Transverse colon (tissue), 3 donors: Measurements from ENCODE around the gene GCNA.

Experiments used
- CTCF ChIP-seq, 5 experiments: fragments of 200-600 bp in 3 of 5; fragments of 450-650 bp in 2 of 5; sonication (generic) in 3 of 5; IDR thresholded peaks; 1 replicate in 2 of 5; 2 replicates in 3 of 5; pipeline ENCODE4 v1.5.1; 2016 to 2017; ENCODE audit warnings: antibody characterized with exemption in 5 of 5, inconsistent platforms in 3 of 5, mild to moderate bottlenecking in 2 of 5, moderate library complexity in 1 of 5
- EP300 ChIP-seq: sonication (generic); formaldehyde crosslinking; IDR thresholded peaks from one replicate; pipeline ENCODE4 v1.6.1; 2017; ENCODE audit warnings: antibody characterized with exemption, low read depth

- no peak for TF ChIP-seq CTCF (IDR thresholded peaks at IDR 0.05)
- no peak for TF ChIP-seq EP300
Observed at GRCh38 chrX:71623714-71624113, 45.5 kb downstream of the GCNA start.
